B cell (primary cell): ENCODE results near the gene UBE2L5. TPM values are rescaled to one million over a fixed set of nuclear protein-coding genes. Genes with fewer than 3 reads are reported as not detected.

Experiments
- ATAC-seq: fragments of 200-7000 bp; cut with Tn5 transposase; one replicate; pipeline ENCODE4 v1.10.0; 2021; ENCODE audit warnings: low read depth, mild to moderate bottlenecking, moderate number of reproducible peaks, moderate library complexity
- CTCF ChIA-PET: fragments of 350-600 bp; sonication (Branson Sonifier 250); formaldehyde crosslinking; loops from one replicate; lab custom pipeline; 2021; ENCODE audit warnings: antibody characterized with exemption, inconsistent platforms; lab: Charles Lee
- POLR2A ChIA-PET: fragments of 350-600 bp; sonication (Branson Sonifier 250); formaldehyde crosslinking; loops from one replicate; lab custom pipeline; 2021; ENCODE audit warnings: antibody characterized with exemption; lab: Charles Lee
- DNase-seq: peaks from one replicate; pipeline ENCODE4 v3.0.0; 2013
- H2AFZ ChIP-seq: 2 replicates; pipeline ENCODE4 v1.6.1; 2012; ENCODE audit warnings: mild to moderate bottlenecking, low read depth, low read length; ENCODE audit not compliant: insufficient read depth, poor library complexity, severe bottlenecking
- H3K27ac ChIP-seq, 2 donors: 1 replicate in 1 of 2; 2 replicates in 1 of 2; pipeline ENCODE4 v1.5.1; 2012 to 2013; ENCODE audit warnings: low read length in 2 of 2, mild to moderate bottlenecking in 2 of 2, moderate library complexity in 1 of 2
- H3K27me3 ChIP-seq, 4 experiments: fragments of 200-600 bp in 1 of 4; sonication (generic) in 1 of 4; replicated peaks in 1 of 4; 1 replicate in 2 of 4; 2 replicates in 2 of 4; pipeline versions ENCODE4 v1.6.1 to v1.7.0; 2013 to 2016; ENCODE audit warnings: low read length in 3 of 4, mild to moderate bottlenecking in 2 of 4, mixed read lengths in 1 of 4, moderate library complexity in 1 of 4; ENCODE audit not compliant: insufficient read depth in 4 of 4, control insufficient read depth in 3 of 4; ENCODE audit errors: control extremely low read depth in 1 of 4
- H3K36me3 ChIP-seq, 2 experiments: replicated peaks in 1 of 2; 1 replicate in 1 of 2; 2 replicates in 1 of 2; pipeline versions ENCODE4 v1.6.1 to v1.7.1; 2013; ENCODE audit warnings: low read length in 1 of 2; ENCODE audit not compliant: insufficient read depth in 2 of 2, control insufficient read depth in 1 of 2; ENCODE audit errors: control extremely low read depth in 1 of 2, extremely low read depth in 1 of 2
- H3K4me1 ChIP-seq, 2 donors: fragments of 200-600 bp in 1 of 2; sonication (generic) in 1 of 2; 1 replicate in 1 of 2; 2 replicates in 1 of 2; pipeline versions ENCODE4 v1.5.1 to v1.6.1; 2013 to 2017; ENCODE audit warnings: low read length in 2 of 2; ENCODE audit not compliant: control insufficient read depth in 2 of 2, insufficient read depth in 2 of 2
- H3K4me2 ChIP-seq: replicated peaks from 2 replicates; pipeline ENCODE3; 2012; ENCODE audit warnings: mild to moderate bottlenecking, low read depth, low read length; ENCODE audit not compliant: poor library complexity, severe bottlenecking
- H3K4me3 ChIP-seq, 5 experiments: fragments of 200-600 bp in 1 of 5; sonication (generic) in 1 of 5; 1 replicate in 3 of 5; 2 replicates in 2 of 5; pipeline versions ENCODE4 v1.5.1 to v1.7.0; 2011 to 2016; ENCODE audit warnings: low read length in 4 of 5, mild to moderate bottlenecking in 4 of 5, low read depth in 2 of 5, control low read depth in 1 of 5, moderate library complexity in 1 of 5; ENCODE audit not compliant: insufficient read depth in 1 of 5; ENCODE audit errors: control extremely low read depth in 1 of 5, extremely low read depth in 1 of 5
- H3K79me2 ChIP-seq: fragments of 200-600 bp; sonication (generic); one replicate; pipeline ENCODE4 v1.6.0; 2016; ENCODE audit warnings: low read length; ENCODE audit not compliant: control insufficient read depth, insufficient read depth
- H3K9ac ChIP-seq: fragments of 200-600 bp; sonication (generic); 2 replicates; pipeline ENCODE4 v1.6.1; 2017; ENCODE audit warnings: mild to moderate bottlenecking, low read length, moderate library complexity
- H3K9me3 ChIP-seq, 3 donors: one replicate each; pipeline versions ENCODE4 v1.6.1 to v1.7.1; 2013; ENCODE audit warnings: low read length in 2 of 3; ENCODE audit not compliant: control insufficient read depth in 2 of 3, insufficient read depth in 1 of 3; ENCODE audit errors: control extremely low read depth in 1 of 3
- H4K20me1 ChIP-seq: 2 replicates; pipeline ENCODE4 v1.6.0; 2012; ENCODE audit warnings: mild to moderate bottlenecking, low read length; ENCODE audit not compliant: insufficient read depth, control insufficient read depth, poor library complexity, severe bottlenecking
- H3K27ac Mint-ChIP-seq: one replicate; pipeline ENCODE4 v1.8.0; 2021; ENCODE audit warnings: mixed read lengths
- H3K27me3 Mint-ChIP-seq: one replicate; pipeline ENCODE4 v1.8.0; 2021; ENCODE audit warnings: mixed read lengths
- H3K4me1 Mint-ChIP-seq: one replicate; pipeline ENCODE4 v1.8.0; 2021; ENCODE audit warnings: mixed read lengths
- H3K4me3 Mint-ChIP-seq: one replicate; pipeline ENCODE4 v1.8.0; 2021; ENCODE audit warnings: mixed read lengths
- H3K9me3 Mint-ChIP-seq: one replicate; pipeline ENCODE4 v1.8.0; 2022; ENCODE audit warnings: mixed read lengths; ENCODE audit not compliant: insufficient read depth
- CTCF ChIP-seq: fragments of 200-600 bp; IDR thresholded peaks from one replicate; pipeline ENCODE4 v1.8.0; 2022; ENCODE audit warnings: antibody characterized with exemption, mild to moderate bottlenecking
- EZH2 ChIP-seq: IDR thresholded peaks from 2 replicates; pipeline ENCODE4 v1.6.1; 2012; ENCODE audit warnings: borderline replicate concordance, low read depth, mild to moderate bottlenecking, moderate library complexity, low read length; ENCODE audit not compliant: insufficient read depth, poor library complexity, severe bottlenecking
- WGBS: methylation state at CpG from one replicate; pipeline ENCODE4 v1.1.5; 2013; ENCODE audit warnings: missing lambda C conversion rate; ENCODE audit not compliant: insufficient coverage; 5-methylcytosine and 5-hydroxymethylcytosine counted together
- intact Hi-C: fragments of 100-400 bp; cut with micrococcal nuclease; formaldehyde crosslinking; loops from one replicate; pipeline ENCODE4 v1.10.0; 2022
- polyA plus RNA-seq: library from polyadenylated mRNA; depleted of rRNA; stranded (reverse); fragments of >200 nt; gene quantifications from 2 replicates; pipeline ENCODE4 v1.2.3, GENCODE V29; 2012
- total RNA-seq, 2 donors: library from RNA; stranded (reverse); fragments of 120-200 nt in 1 of 2; gene quantifications; 1 replicate in 1 of 2; 2 replicates in 1 of 2; pipeline versions ENCODE4 v1.2.3 to v1.2.4, GENCODE V29; 2013 to 2022

The UBE2L5 gene
- total and polyA plus RNA-seq, 2 donors (not counting 1 experiment from before 2014, with no cell fraction given), result 0.16 to 0.57 TPM

GRCh38 chr13:30465343-30465592 lies 43.0 kb downstream of the UBE2L5 start:
- Histone ChIP-seq H3K4me2 (peak overlapping the region; percentile 73), H3K9me3 (no peaks in the 10 kb centered on the region), H3K27me3 (no peaks in the 10 kb centered on the region), H3K9ac (peak overlapping the region; percentile 93), H3K79me2 (peaks cover 28% of the 10 kb centered on the region), H3K4me3 (peak overlapping the region in 4 of 5 experiments; percentile 51 to 80 (median 66)), H3K27ac (peak overlapping the region; percentile 43 to 91), H3K36me3 (peaks cover 1 to 22% of the 10 kb centered on the region in 2 experiments), H3K4me1 (peaks cover 33 to 38% of the 10 kb centered on the region in 2 donors), H2AFZ (peak overlapping the region; percentile 72), H4K20me1 (peaks cover 10% of the 10 kb centered on the region)
- H3K9me3 Mint-ChIP-seq, result no peaks in the 10 kb centered on the region
- H3K27me3 Mint-ChIP-seq, result no peaks in the 10 kb centered on the region
- under 1% methylated on average over 41 of the region's 41 CpGs for WGBS
- no peak overlapping the region for H3K27ac Mint-ChIP-seq
- TF ChIP-seq CTCF (no peak), EZH2 (no peak)
- intact Hi-C loops, result loop anchor here (2.0 to 10.0 kb wide), 5 partner anchors 20 to 700 kb away; partner anchors contain the start of genes HSPH1, KATNAL1 and UBL3
- ATAC-seq (no peak), DNase-seq (no peak)
- H3K4me1 Mint-ChIP-seq, result peaks cover 38% of the 10 kb centered on the region
- no peak overlapping the region for H3K4me3 Mint-ChIP-seq
- POLR2A ChIA-PET, result interaction anchor here (1.0 to 2.9 kb wide), 7 partner anchors 21 to 197 kb away, joined by 4 to 33 read pairs (median 7); partner anchors contain the start of genes UBE2L5 and USPL1
- CTCF ChIA-PET, result interaction anchor here (1.1 to 1.3 kb wide), 2 partner anchors 110 to 152 kb away, joined by 3 to 4 read pairs; partner anchors contain the start of gene USPL1

- peak within 1 kb of the TSS; percentile 100 for H3K27ac Mint-ChIP-seq
- no peaks in the 10 kb centered on the region for H3K27me3 Mint-ChIP-seq
- peak within 1 kb of the TSS; percentile 83 for H3K4me2 ChIP-seq
- H3K4me3 Mint-ChIP-seq, result peak within 1 kb of the TSS; percentile 98
- DNase-seq, result peak; percentile 97
- POLR2A ChIA-PET, result interaction anchor here (0.6 to 2.9 kb wide), 10 partner anchors 11 to 334 kb away, joined by 3 to 33 read pairs (median 4); partner anchors contain the start of genes UBE2L5 and USPL1
- H3K27ac ChIP-seq, result peak within 1 kb of the TSS; percentile 54 to 91
- H3K4me1 Mint-ChIP-seq, result peaks cover 38% of the 10 kb centered on the region
- H4K20me1 ChIP-seq, result peaks cover 10% of the 10 kb centered on the region
- no peak for TF ChIP-seq CTCF
- TF ChIP-seq EZH2, result no peak
- peak within 1 kb of the TSS; percentile 93 for H3K9ac ChIP-seq
- no peaks in the 10 kb centered on the region for H3K27me3 ChIP-seq
- ATAC-seq, result peak; percentile 82
- H3K4me3 ChIP-seq, result peak within 1 kb of the TSS; percentile 21 to 86 (median 78)
- intact Hi-C loops, result loop anchor here (1.0 to 10.0 kb wide), 6 partner anchors 21 to 699 kb away; partner anchors contain the start of genes HSPH1, KATNAL1 and UBL3
- WGBS, result 0% methylated on average over 50 of the region's 57 CpGs
- H3K79me2 ChIP-seq, result peaks cover 28% of the 10 kb centered on the region
- CTCF ChIA-PET, result interaction anchor here (0.6 to 1.9 kb wide), 6 partner anchors 49 to 152 kb away, joined by 3 to 7 read pairs (median 4); partner anchors contain the start of gene USPL1
- peaks cover 33 to 38% of the 10 kb centered on the region in 2 donors for H3K4me1 ChIP-seq
- H3K36me3 ChIP-seq, result peaks cover 1 to 22% of the 10 kb centered on the region in 2 experiments
- no peaks in the 10 kb centered on the region for H3K9me3 ChIP-seq
- H3K9me3 Mint-ChIP-seq, result no peaks in the 10 kb centered on the region
- peak within 1 kb of the TSS; percentile 76 for H2AFZ ChIP-seq
Measured at GRCh38 chr13:30465593-30466357, 43.5 kb downstream of the UBE2L5 start, which contains the start of gene HMGB1. HMGB1 (minus strand) TSS chr13:30465936; CDS start chr13:30463680, 2,256 bp downstream.
